ENCODE results near the gene SBK2. TPM values are rescaled to one million over a fixed set of nuclear protein-coding genes. Genes with fewer than 3 reads are reported as not detected.

The SBK2 gene
- total and polyA plus RNA-seq, 9 of the 15 experiments (the other 6 are each of a cell fraction or from before 2014, with no cell fraction given), result not detected

GRCh38 chr19:55580628-55581144 lies 43.8 kb upstream of the SBK2 start, which contains the start of gene ZNF579 (continued):
- TF ChIP-seq ZFP91 (CRISPR knock-in tag; IDR thresholded peaks at IDR 0.05), result peak; percentile 48; the same call in 1 of the 2 replicates
- no peak for TF ChIP-seq ZNF766 (CRISPR knock-in tag; conservative IDR thresholded peaks at IDR 0.05)
- no peak for TF ChIP-seq ZNF3 (CRISPR knock-in tag; IDR thresholded peaks at IDR 0.05)
- peak; percentile 97 for TF ChIP-seq PHF20 (IDR thresholded peaks at IDR 0.05; ENCODE audit: partially characterized antibody)
- no peak for TF ChIP-seq SMARCE1 (IDR thresholded peaks at IDR 0.05)
- TF ChIP-seq ILF3 (IDR thresholded peaks at IDR 0.05; ENCODE audit: borderline replicate concordance), result no peak
- TF ChIP-seq CBFA2T2 (conservative IDR thresholded peaks at IDR 0.05), result no peak
- no peak for TF ChIP-seq TFAP4 (CRISPR knock-in tag; IDR thresholded peaks at IDR 0.05; ENCODE audit: borderline replicate concordance)
- no peak for TF ChIP-seq TCF7L2 (IDR thresholded peaks at IDR 0.05; ENCODE audit: low read depth, low read length)
- TF ChIP-seq SP2 (IDR thresholded peaks at IDR 0.05; ENCODE audit: extremely low read depth, low read depth, low read length, poor library complexity, severe bottlenecking), result no peak
- TF ChIP-seq ZNF23 (CRISPR knock-in tag; IDR thresholded peaks at IDR 0.05), result no peak
- no peak for TF ChIP-seq NRF1 (conservative IDR thresholded peaks at IDR 0.05 in 1 of 2, IDR thresholded peaks at IDR 0.05 in 1 of 2)
- TF ChIP-seq BRD4 (IDR thresholded peaks at IDR 0.05), result no peak
- no peak for TF ChIP-seq MECOM (CRISPR knock-in tag; IDR thresholded peaks at IDR 0.05)
- TF ChIP-seq ZMIZ1 (IDR thresholded peaks at IDR 0.05; ENCODE audit: low read depth in 2 of 2, low read length in 2 of 2), result no peak
- no peak for TF ChIP-seq CEBPG (CRISPR knock-in tag; IDR thresholded peaks at IDR 0.05)
- TF ChIP-seq CEBPG (tag; conservative IDR thresholded peaks at IDR 0.05 in 1 of 2, IDR thresholded peaks at IDR 0.05 in 1 of 2), result no peak
- TF ChIP-seq ZNF445 (CRISPR knock-in tag; IDR thresholded peaks at IDR 0.05; ENCODE audit: low read depth), result no peak
- no peak for TF ChIP-seq RBM39 (optimal IDR thresholded peaks at IDR 0.05; ENCODE audit: low read depth, low read length)
- no peak for TF ChIP-seq RBM25 (IDR thresholded peaks at IDR 0.05; ENCODE audit: low read depth, low read length, severe bottlenecking)
- no peak for TF ChIP-seq RBM15 (IDR thresholded peaks at IDR 0.05; ENCODE audit: insufficient read depth, low read length)
- no peak for TF ChIP-seq ZBTB12 (CRISPR knock-in tag; IDR thresholded peaks at IDR 0.05)
